Measurements from ENCODE around the gene TBX4. TPM values are rescaled to one million over a fixed set of nuclear protein-coding genes. Genes with fewer than 3 reads are reported as not detected.

TBX4 gene
- total RNA-seq, 1 experiment from 2014 or later = not detected

- no TSS peak for BruUV-seq (replicated peaks)
- Mint-ChIP-seq H3K27me3 (ENCODE audit: insufficient read depth, unreplicated experiment) (no peaks in the 10 kb centered on the region), H3K4me3 (ENCODE audit: unreplicated experiment) (no peak overlapping the region), H3K36me3 (ENCODE audit: insufficient read depth, unreplicated experiment) (peaks cover 6% of the 10 kb centered on the region), H3K9me3 (ENCODE audit: unreplicated experiment) (no peaks in the 10 kb centered on the region), H3K4me1 (ENCODE audit: insufficient read depth, unreplicated experiment) (no peaks in the 10 kb centered on the region), H3K27ac (ENCODE audit: low read depth, unreplicated experiment) (no peak overlapping the region)
- no peak for DNase-seq (ENCODE audit: unreplicated experiment)
- POLR2A ChIA-PET = no interaction called here
- CTCF ChIA-PET = interaction anchor here (1.1 kb wide), 1 partner anchor 14 kb away, joined by 3 read pairs; no protein-coding TSS in a partner anchor
- intact Hi-C loops (cut with micrococcal nuclease) = no loop called here
- TF ChIP-seq CTCF (IDR thresholded peaks at IDR 0.05; ENCODE audit: unreplicated experiment) = no peak
These were observed 8.8 kb downstream of the TBX4 start for GRCh38 chr17:61460796-61461585.

GRCh38 chr17:61461586-61461966, 9.4 kb downstream of the TBX4 start:
- Mint-ChIP-seq H3K36me3 (ENCODE audit: insufficient read depth, unreplicated experiment) (peaks cover 6% of the 10 kb centered on the region), H3K4me1 (ENCODE audit: insufficient read depth, unreplicated experiment) (no peaks in the 10 kb centered on the region), H3K9me3 (ENCODE audit: unreplicated experiment) (no peaks in the 10 kb centered on the region), H3K27me3 (ENCODE audit: insufficient read depth, unreplicated experiment) (no peaks in the 10 kb centered on the region), H3K27ac (ENCODE audit: low read depth, unreplicated experiment) (no peak overlapping the region), H3K4me3 (ENCODE audit: unreplicated experiment) (no peak overlapping the region)
- no peak for TF ChIP-seq CTCF (IDR thresholded peaks at IDR 0.05; ENCODE audit: unreplicated experiment)
- intact Hi-C loops (cut with micrococcal nuclease) = no loop called here
- ChIA-PET CTCF (interaction anchor here (1.1 kb wide), 1 partner anchor 13 kb away, joined by 6 read pairs; no protein-coding TSS in a partner anchor), POLR2A (no interaction called here)
- DNase-seq (ENCODE audit: unreplicated experiment) = no peak
- BruUV-seq (replicated peaks) = no TSS peak

GRCh38 chr17:61461967-61462718, 9.9 kb downstream of the TBX4 start:
- no peaks in the 10 kb centered on the region for H3K9me3 Mint-ChIP-seq (ENCODE audit: unreplicated experiment)
- CTCF ChIA-PET = interaction anchor here (1.1 kb wide), 1 partner anchor 12 kb away, joined by 6 read pairs; no protein-coding TSS in a partner anchor
- BruUV-seq (replicated peaks) = no TSS peak
- H3K36me3 Mint-ChIP-seq (ENCODE audit: insufficient read depth, unreplicated experiment) = peaks cover 6% of the 10 kb centered on the region
- intact Hi-C loops (cut with micrococcal nuclease) = no loop called here
- POLR2A ChIA-PET = no interaction called here
- H3K4me1 Mint-ChIP-seq (ENCODE audit: insufficient read depth, unreplicated experiment) = no peaks in the 10 kb centered on the region
- DNase-seq (ENCODE audit: unreplicated experiment) = no peak
- no peaks in the 10 kb centered on the region for H3K27me3 Mint-ChIP-seq (ENCODE audit: insufficient read depth, unreplicated experiment)
- H3K4me3 Mint-ChIP-seq (ENCODE audit: unreplicated experiment) = no peak overlapping the region
- no peak for TF ChIP-seq CTCF (IDR thresholded peaks at IDR 0.05; ENCODE audit: unreplicated experiment)
- no peak overlapping the region for H3K27ac Mint-ChIP-seq (ENCODE audit: low read depth, unreplicated experiment)

GRCh38 chr17:61462719-61463315, 10.6 kb downstream of the TBX4 start:
- Mint-ChIP-seq H3K27me3 (ENCODE audit: insufficient read depth, unreplicated experiment) (no peaks in the 10 kb centered on the region), H3K9me3 (ENCODE audit: unreplicated experiment) (no peaks in the 10 kb centered on the region), H3K36me3 (ENCODE audit: insufficient read depth, unreplicated experiment) (peaks cover 6% of the 10 kb centered on the region), H3K4me3 (ENCODE audit: unreplicated experiment) (no peak overlapping the region), H3K4me1 (ENCODE audit: insufficient read depth, unreplicated experiment) (no peaks in the 10 kb centered on the region), H3K27ac (ENCODE audit: low read depth, unreplicated experiment) (no peak overlapping the region)
- TF ChIP-seq CTCF (IDR thresholded peaks at IDR 0.05; ENCODE audit: unreplicated experiment) = no peak
- ChIA-PET CTCF (interaction anchor here (1.1 kb wide), 1 partner anchor 11 kb away, joined by 6 read pairs; no protein-coding TSS in a partner anchor), POLR2A (no interaction called here)
- no peak for DNase-seq (ENCODE audit: unreplicated experiment)
- intact Hi-C loops (cut with micrococcal nuclease) = no loop called here
- BruUV-seq (replicated peaks) = no TSS peak

Data from MCF 10A (cell line).